Measurements from ENCODE around the gene RCOR1.

Gene RCOR1

DNA sequence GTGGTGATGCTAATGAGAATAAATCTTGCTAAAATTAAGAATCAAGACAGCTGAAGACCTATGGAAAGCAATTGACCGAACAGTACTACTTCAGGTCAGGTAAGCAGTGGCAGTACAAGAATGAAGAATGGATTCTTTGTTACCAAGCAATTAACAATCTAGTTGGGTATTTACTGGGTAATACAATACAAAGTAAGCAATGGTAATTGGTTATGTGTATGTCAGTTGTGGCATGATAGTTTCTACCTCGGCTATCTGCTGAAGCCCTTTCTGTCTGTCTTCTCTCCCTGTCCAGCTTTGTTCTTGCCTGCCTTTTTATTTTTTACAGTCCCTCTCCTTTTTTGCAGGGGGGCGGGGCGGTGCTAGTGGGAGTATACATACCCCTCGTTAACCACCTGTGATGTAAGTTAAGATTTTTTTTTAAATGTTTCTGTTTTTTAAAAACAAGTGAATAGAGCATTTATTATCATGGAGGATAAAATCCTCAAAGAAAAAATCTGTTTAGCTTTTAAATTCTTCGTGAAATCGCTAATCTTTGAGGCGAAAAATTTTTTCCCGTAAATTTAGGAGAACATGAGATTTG, 75.9 kb downstream of the RCOR1 start:
- no peak for DNase-seq

GRCh38 chr14:102671410-102671809, 79.0 kb downstream of the RCOR1 start:
- DNase-seq, result no peak

DNA sequence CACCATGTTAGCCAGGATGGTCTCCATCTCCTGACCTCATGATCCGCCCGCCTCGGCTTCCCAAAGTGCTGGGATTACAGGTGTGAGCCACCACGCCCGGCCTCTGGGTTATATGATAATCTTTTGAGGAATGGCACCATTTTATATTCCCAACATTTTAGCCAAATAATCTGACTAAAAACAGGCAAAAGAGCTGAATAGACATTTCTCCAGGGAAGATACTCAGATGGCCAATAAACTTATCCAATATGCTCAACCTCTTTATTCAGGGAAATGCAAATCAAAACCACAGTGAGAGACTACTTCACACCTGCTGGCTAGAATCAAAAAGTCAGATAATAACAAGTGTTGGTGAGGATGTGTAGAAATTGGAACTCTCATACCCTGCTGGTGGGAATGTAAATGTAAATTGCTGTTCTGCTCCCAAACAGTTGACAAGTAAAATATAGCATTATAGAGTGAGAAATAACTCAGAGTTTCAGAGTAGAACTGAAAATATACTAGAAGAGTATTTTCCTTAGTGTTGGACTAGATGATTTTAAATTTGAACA, 80.0 kb downstream of the RCOR1 start:
- DNase-seq, result no peak

- no peak for DNase-seq
These were observed 82.9 kb downstream of the RCOR1 start for GRCh38 chr14:102675396-102675795.

DNA sequence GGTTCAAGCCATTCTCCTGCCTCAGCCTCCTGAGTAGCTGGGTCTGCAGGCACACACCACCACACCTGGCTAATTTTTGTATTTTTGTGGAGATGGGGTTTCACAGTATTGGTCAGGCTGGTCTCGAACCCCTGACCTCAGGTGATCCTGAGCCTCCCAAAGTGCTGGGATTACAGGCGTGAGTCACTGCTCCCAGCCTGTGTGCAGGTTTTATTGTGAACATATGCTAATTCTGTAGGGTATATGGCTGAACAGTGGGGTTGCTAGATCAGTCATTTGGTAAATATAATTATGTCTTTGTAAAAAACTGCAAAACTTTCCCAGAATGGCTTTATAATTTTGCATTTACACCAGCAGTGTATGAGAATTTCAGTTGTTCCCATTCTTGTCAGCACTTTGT, 85.9 kb downstream of the RCOR1 start:
- DNase-seq, result no peak

DNA sequence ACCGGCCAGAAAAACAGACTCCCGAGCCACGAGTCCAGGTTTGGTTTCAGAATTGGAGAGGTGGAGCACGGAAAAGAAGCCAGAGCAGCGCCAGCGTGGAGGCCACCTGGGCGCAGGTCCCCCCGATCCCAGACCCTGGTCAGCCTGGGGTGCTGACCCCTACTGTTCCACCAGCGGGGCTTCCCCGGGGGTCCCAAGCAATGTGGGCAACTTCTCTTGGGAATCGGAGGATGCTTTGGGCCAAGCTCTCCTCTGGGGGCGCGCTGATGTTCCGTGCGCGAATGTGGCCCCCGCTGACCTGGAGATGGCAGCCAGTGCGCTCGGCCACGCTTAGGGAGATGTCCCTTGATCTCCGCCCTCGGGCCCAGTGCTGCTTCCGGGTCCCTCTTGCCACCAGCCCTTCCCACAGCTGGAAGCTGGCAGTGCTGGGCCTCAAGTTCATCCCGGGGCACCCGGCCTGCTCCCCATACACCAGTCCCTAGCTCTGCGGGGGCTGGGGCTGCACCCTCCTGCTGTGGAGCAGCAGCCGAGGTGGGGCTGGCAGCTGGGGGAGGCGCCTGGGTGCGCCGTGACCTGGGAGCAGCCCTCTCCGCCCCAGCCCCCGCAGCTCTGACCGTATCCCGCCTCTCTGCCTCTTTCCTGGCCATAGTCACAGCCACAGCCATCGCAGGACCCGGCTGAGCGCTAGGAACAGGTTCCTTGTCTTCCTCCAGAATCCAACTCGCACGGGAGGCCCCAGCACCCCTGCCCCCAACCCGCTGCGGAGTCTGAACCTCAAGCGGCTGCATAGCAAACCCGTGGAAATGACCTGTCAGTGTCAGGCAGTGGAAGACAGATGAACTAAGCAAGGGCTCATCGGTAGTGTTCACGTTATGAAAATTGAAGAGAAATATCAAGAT, 91.2 kb downstream of the RCOR1 start:
- DNase-seq, result no peak

GRCh38 chr14:102684298-102684663, 91.8 kb downstream of the RCOR1 start:
- DNase-seq, result no peak

DNA sequence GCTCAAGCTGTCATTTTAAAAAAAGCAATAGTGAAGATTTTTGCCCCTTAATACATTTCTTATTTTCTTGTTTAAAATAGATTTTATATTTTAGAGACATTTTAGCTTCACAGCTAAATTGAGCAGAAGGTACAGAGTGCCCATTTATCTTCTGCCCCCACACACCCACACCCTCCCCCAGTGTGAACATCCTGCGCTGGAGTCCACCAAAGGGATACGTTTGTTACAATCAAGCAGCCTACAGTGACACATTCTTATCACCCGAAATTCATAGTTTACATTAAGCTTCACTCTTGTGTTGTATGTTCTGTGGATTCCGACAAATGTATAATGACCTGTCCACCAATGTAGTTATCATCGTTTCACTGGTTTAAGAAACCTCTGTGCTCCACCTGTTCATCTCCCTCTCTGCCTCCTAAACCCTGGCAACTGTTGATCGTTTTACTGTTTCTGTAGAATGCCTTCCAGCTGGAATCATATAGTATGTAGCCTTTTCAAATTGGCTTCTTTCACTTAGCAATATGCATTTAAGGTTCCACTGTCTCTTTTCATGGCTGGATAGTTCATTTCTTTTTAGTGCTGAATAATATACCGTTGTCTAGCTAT, 93.8 kb downstream of the RCOR1 start:
- no peak for DNase-seq

DNA sequence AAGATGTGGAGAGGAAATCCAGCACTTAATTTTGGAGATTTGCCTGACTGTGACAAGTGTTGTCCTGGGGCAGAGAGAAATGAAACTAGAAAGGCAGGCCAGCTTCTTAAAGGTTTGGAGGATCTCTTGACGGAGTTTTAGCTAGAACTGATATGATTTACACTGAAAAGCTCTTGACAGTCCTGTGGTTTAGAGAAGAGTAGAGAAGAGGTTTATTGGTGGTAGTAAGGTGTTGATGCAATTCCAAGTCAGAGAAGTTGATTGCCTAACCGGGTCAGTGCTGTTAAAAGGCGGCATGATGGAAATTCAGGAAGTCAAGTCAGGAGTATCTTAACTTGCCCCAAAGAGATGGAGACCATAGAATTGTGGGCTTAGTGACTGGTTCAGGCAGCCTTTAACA, 95.8 kb downstream of the RCOR1 start:
- no peak for DNase-seq

DNA sequence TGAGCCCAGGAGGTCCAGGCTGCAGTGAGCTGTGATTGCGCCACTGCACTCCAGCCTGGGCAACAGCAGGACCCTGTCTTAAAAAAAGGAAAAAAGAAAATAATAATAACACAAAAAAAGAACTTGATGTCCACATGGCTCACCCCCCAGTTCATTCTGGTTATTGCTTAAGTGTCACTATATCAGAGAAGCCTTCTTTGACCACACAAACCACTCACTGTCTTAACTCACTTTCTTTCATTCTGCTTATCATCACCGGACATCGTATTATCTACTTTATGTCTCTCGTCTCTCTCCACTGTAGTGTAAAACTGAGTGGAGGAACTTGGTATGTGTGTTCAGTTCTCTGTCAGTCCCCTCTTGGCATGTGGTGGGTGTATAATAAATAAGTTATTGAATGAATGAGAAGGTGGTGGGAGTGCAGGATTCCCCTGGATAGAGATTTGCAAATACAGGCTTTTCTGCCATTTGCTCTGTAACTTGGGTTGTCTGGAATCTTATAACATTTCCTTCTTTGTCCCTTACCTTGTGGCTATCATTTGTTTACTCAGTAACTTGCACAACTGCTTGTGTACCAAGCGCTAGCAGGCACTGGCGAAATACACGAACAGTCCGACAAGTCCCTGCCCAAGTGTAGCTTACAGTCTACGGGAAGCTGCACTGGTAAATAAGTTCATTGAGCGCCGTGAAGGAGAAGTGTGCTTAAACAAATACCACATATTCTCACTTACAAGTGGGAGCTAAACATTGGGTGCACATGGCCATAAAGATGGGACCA, 98.2 kb downstream of the RCOR1 start:
- no peak for DNase-seq

DNA sequence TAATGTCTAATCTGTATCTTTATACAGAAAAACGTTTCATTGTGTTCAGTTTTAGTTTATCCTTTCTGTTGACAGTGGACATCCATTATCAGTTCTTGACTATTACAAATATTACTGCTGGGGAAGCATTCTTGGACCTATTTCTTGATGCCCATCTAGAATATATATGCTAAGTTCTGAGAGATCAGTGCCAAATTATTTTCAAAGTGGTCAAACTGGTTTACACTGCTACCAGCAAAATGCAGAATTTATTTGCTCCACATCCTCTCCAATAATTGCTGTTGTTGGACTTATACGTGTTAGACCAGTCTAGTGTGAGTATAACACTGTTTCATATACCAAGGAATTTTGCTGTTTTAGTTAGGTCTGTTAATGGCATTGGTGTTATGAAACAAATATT, 99.3 kb downstream of the RCOR1 start:
- DNase-seq, result no peak

GRCh38 chr14:102692334-102692733, 99.9 kb downstream of the RCOR1 start:
- DNase-seq, result no peak

- no peak for DNase-seq
These were observed 100.7 kb downstream of the RCOR1 start for GRCh38 chr14:102693006-102693755.

DNA sequence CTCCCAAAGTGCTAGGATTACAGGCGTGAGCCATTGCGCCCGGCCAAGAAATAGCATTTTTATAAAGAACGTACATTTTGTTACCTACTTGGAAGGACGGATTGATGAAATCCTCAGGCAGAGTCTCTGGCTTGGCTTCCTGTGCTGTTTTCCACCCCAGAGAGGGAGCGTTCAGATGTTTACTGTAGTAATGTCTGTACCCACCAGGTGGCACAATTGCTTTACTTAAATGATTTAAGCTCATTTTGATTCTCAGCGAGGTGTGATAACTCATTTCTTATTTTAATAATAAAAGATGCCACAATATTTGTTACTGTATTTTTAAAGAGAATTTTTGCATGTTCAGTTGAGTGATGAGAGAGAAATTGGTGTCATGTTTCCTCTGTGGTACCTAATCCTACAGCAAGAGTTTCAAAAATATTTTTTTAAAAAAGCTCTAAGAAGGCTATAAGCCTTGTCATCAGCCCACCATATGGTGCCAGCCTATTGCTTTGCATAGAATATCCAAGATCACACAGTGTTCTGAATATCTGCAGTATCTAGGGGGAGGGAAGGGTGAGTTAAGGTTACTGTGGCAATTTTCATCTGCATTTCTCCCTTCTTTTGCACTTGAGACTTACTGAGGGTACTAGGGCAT, 102.2 kb downstream of the RCOR1 start:
- DNase-seq, result peak in 30 of 56 donors; percentile 5 to 80 (median 28)

- no peak for DNase-seq
These were observed 102.7 kb downstream of the RCOR1 start for GRCh38 chr14:102695167-102695555.

GRCh38 chr14:102696332-102696731, 103.9 kb downstream of the RCOR1 start:
- DNase-seq, result no peak

DNA sequence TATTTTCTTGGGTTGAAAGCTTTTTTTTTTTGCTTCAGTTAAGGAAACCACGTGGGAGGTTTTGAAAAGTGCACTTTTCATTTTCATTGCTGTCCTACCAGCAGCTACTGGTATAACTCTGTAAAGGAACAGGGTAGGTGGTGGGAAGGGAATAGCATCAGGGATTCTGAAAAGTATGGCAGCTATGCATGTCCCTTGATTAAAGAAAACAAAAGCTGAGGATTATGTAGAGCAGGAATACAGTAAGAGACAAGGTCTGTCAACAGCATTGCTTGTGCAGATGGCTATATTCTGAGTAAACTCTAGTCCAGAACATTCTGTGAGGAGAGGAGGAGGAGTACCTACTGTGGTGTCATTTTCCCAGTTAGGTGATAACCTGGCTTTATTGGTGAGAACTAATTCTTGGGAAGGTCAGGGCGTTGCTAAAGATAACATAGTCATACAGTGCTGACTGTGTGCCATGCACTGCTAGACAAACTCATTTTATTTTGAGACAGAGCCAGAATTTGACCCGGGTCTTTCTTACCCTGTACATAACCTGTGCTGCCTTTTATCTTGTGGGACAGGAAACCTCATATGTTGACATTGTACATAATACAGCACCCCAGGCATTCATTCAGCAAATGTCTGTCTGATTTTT, 104.5 kb downstream of the RCOR1 start:
- DNase-seq, result no peak

DNA sequence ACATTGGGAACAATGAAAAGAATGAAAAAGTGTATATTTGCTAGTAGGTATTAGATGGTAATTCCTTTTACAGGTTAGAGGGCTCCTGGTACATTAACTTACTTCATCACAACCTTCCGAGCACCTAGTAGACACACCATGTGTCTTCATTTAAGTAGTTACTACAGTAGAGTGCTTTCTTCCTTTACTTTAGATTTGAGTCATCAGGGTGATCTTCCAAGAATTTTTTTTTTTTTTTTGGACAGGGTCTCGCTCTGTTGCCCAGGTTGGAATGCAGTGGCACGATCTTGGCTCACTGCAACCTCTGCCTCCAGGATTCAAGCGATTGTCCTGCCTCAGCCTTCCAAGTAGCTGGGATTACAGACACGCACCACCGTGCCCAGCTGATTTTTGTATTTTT, 105.1 kb downstream of the RCOR1 start:
- no peak for DNase-seq

DNA sequence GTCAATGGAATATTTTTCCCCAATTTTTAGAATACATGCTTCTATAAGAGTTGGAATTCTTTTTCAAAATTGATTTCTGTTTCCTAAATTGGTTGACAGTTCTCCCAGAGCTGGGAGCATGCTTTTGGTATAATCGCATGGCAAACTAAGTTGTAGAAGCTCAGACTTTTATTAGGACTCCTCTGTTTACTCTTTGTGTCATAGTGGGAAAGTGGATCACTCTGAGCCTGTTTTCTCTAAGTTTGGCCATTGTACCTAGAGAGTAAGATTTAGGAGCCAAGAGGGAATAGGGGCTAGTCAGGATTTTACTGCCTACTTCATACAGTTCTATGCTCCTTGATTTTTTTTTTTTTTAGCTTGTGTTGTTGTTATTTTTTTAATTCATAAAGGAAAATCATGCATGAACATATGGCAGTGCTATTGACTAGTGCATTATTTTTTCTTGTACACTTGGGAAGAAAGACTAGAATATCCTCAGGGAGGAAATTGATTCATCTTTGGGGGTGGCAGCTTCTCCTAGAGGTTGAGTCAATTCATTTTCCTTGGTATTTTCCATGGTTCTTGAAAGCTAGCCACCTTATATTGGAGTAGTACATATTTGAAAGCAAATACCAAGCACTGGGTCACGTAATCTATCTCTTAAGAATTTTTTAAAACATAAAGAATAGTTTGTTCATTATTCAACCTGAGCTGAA, 107.1 kb downstream of the RCOR1 start:
- no peak for DNase-seq
